NB4 (cell line): ENCODE data around the gene USP6NL.

Source experiments
- DNase-seq: peaks from one replicate; pipeline ENCODE4 v3.0.0; 2010; ENCODE audit warnings: low read depth
- H3K4me3 ChIP-seq: one replicate; pipeline ENCODE4 v1.5.1; 2011; ENCODE audit warnings: mild to moderate bottlenecking, low read depth, low read length, moderate library complexity
- MYC ChIP-seq: IDR thresholded peaks from 2 replicates; pipeline ENCODE4 v1.6.1; 2011; ENCODE audit warnings: low read depth, low read length
- POLR2A ChIP-seq: IDR thresholded peaks from 2 replicates; pipeline ENCODE4 v1.6.1; 2011; ENCODE audit warnings: mild to moderate bottlenecking; ENCODE audit not compliant: insufficient read length; ENCODE audit errors: extremely low read depth
- TF ChIP-seq, protein P1 (sequence below): IDR thresholded peaks from 2 replicates; pipeline ENCODE4 v1.6.1; 2011; ENCODE audit warnings: low read depth, low read length
- TF ChIP-seq, protein P2 (sequence below): IDR thresholded peaks from one replicate; pipeline ENCODE4 v1.5.1; 2012; ENCODE audit warnings: low read depth, low read length

The USP6NL gene

DNA sequence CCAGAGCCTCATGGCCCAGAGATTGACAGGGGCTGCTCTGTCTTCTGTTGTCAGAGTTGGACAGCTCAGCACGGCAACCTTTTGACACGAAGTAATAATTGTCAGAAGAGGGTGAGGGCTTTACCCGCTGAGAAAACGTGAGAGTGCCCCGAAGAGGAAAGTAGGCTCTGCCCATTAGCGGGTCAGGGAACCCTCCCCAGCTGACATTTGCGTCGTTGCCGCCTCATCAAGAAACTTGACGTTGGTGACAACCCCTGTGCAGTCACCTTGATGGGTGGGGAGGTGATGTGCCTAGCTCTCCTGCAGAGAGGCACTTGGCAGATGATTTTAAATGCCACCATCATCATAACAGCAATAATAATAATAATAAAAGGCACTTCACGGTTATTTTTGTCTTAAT is 202.1 kb downstream of the USP6NL start:
- TF ChIP-seq POLR2A (no peak), MYC (no peak)
- TF ChIP-seq, protein P1, sequence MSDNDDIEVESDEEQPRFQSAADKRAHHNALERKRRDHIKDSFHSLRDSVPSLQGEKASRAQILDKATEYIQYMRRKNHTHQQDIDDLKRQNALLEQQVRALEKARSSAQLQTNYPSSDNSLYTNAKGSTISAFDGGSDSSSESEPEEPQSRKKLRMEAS: no peak
- TF ChIP-seq, protein P2, sequence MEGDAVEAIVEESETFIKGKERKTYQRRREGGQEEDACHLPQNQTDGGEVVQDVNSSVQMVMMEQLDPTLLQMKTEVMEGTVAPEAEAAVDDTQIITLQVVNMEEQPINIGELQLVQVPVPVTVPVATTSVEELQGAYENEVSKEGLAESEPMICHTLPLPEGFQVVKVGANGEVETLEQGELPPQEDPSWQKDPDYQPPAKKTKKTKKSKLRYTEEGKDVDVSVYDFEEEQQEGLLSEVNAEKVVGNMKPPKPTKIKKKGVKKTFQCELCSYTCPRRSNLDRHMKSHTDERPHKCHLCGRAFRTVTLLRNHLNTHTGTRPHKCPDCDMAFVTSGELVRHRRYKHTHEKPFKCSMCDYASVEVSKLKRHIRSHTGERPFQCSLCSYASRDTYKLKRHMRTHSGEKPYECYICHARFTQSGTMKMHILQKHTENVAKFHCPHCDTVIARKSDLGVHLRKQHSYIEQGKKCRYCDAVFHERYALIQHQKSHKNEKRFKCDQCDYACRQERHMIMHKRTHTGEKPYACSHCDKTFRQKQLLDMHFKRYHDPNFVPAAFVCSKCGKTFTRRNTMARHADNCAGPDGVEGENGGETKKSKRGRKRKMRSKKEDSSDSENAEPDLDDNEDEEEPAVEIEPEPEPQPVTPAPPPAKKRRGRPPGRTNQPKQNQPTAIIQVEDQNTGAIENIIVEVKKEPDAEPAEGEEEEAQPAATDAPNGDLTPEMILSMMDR: no peak
- H3K4me3 ChIP-seq: no peak overlapping the region
- no peak for DNase-seq

DNA sequence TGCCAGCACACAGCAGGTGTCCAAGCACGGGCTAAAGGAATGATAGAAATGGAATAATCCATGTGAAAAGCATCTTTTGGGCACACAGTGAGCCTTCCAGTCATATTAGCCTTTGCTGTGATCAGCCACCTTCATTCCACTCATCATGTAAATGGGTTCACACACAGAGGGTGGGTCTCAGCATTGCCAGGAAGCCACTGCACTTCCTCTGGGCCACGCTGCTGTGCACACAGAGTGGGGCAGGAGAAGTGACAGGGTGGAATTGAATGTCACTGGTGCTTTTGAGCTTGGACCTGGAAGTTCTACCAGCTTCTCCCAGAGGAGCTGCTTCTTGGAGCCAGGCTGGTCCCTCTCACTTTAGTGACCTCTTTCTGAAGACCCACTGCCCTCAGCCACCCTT is 203.5 kb downstream of the USP6NL start:
- TF ChIP-seq, protein P2: no peak
- TF ChIP-seq POLR2A (no peak), MYC (no peak)
- TF ChIP-seq, protein P1: no peak
- H3K4me3 ChIP-seq: no peak overlapping the region
- DNase-seq: no peak

DNA sequence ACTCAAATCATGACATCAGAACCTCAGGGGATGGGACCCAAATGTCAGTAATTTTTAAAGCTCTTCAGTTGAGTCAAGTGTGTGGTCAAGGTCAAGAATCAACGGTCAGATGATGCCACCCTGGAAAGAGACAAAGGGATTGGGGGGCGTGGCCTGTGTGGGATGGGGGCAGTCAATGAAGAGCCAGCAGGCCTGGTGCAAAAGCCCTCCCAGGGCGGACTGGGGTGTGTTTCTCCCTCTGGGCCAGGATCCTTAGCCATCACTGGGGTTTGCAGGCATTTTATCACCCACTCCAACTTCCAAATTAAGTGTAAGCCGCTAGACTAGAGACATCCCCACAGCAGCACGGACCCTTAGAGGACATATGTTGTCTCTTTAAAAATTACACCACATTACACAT is 204.7 kb downstream of the USP6NL start:
- TF ChIP-seq MYC (no peak), POLR2A (no peak)
- TF ChIP-seq, protein P2: no peak
- TF ChIP-seq, protein P1: no peak
- no peak overlapping the region for H3K4me3 ChIP-seq
- DNase-seq: no peak

DNA sequence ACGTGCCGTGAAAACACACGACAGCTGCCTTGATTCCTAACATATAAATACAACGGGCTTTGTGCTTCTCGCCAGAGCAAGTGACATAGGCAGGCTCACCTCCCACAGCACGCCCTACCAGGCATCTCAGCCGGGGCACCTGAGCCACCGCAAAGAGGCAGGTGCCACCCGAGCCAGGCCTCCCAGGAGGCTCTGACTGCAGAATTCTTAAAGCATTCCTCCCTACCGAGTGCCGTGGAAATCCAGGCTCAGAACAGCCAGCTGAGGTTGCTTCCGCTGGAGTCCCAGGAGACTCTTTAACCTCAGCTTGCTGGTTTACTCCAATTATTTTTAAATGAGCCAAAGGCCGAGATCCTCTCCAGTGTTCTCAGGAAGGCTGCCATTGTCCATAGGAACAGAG is 206.5 kb downstream of the USP6NL start:
- peak; percentile 25 for DNase-seq
- TF ChIP-seq, protein P2: no peak
- TF ChIP-seq POLR2A: no peak
- TF ChIP-seq, protein P1: no peak
- no peak for TF ChIP-seq MYC

More for the DNA sequence above, 206.5 kb downstream of the USP6NL start:
- no peak overlapping the region for H3K4me3 ChIP-seq
